ENCODE data around the gene TPSB2.
"Not testable (repeated sequence)": the region's sequence is repeated elsewhere in the genome, so short reads cannot be mapped to it uniquely, and the experiment has no call there.

TPSB2 gene

DNA sequence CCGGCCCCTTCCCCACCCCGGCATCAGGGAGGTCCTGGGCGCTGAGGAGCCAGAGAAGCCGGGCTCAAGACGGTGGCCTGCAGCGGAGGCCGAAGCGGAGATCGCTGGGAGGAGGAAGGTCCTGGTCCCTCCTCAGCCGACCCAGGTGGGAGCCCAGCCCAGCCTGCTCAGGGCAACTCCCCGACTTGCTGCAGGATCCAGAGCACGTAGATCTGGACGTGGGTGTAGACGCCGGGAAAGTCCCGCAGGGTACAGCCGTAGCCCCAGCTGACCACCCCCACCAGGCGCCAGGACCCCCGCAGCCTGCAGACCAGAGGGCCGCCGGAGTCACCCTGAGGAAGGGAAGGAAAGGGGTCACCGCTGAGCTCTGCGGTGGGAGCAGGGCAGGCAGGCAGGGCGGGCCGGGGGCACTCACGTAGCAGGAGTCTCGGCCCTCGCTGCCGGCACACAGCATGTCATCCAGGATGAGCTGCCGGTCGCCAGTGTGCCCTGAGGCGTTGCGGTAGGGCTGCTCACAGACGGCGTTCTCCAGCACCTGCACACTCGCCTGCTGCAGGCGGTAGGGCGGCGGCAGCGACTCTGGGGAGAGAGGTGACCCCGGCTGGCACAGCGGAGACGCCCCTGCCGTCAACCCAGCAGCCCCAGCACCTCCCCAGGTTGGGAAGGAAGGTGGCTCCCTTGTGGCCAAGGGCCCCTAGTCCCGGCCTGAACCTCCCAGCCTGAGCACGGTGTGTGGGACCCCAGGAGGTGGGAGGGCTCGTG is 31.3 kb upstream of the TPSB2 start:
- no peak for DNase-seq (ENCODE audit: low read depth)

DNA sequence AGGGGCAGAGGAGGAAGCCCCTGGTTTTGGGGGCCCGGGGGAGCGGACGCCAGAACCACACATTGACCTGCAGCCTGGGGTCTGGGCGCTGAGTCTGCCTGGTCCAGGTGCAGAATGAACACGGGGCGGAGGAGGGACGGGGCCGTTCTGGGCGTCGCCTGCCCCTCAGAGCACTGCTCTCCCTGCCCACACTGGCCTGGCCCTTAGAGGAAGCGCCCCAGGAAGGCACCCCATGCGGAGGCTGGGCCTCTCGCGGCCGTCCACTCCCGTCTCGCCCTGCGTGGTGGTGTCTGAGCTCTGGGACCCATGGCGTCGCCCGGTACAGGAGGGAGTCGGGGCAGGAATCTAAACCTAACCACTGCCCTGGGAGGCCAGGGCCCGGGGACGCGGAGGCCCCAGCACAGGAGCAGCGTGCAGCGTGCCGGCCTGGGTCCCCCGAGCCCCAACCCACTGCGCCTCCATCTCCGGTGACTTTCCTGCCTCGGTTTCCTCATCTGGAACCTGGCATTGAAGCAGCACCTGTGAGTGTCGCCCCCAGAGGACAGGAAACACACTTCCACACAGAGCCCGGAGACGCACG is 30.2 kb upstream of the TPSB2 start:
- no peak for DNase-seq (ENCODE audit: low read depth)

DNA sequence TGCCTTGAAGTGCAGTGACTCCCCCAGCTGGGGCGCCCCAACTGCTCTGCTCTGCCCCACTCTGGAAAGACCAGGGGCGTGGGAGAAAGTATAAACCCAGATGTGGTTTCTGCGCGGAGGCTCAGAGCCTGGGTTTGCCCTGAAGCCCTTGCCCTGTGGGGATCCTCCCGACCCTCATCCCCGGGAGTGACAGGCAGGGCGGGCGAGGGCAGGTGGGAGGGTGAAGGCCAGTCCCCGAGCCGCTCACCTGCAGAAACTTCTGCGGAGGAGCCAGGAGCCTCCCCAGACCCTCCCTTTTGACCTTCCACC is 29.7 kb upstream of the TPSB2 start:
- DNase-seq (ENCODE audit: low read depth), result no peak

DNA sequence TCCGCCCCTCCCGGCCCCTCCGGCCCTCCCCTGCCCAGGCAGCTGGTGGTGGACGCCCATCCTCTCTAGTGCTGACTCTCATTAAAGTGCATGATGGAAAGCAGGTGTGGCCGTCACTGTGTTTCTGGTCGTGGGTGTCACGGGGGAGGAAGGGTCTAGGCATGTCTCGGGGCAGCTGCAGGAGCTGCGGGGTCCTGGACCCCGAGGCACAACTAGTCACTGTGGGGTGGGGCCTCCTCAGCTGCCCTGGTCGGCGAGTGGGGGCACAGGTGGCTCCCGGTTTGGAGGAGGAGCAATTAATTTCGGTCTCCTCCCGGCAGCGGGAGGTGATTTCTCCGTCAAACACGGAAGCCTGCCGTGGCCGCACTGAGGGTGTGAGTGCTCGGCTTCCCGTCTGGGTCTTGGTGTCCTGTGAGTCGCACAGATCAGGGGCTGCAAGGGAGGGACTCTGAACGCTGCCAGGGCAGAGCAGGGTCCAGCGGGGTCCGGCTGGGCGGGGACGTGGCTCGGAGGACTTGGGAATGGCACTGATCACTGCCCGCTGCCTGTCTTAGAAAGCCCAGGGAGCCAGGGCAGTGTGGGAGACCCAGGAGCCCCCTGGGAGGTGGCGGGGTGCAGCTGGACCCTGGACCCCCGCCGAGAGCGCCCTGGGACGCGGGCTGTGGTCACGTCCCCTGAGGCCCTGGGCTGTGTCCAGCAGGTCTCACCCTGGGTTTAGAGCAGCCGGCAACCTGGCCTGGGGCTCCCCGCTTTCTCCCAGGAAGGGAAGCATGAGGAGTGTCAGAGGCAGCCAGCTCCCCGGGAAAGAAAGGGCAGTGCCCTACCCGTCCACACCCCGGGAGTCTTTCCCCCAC is 29.1 kb upstream of the TPSB2 start:
- no peak for DNase-seq (ENCODE audit: low read depth)

DNA sequence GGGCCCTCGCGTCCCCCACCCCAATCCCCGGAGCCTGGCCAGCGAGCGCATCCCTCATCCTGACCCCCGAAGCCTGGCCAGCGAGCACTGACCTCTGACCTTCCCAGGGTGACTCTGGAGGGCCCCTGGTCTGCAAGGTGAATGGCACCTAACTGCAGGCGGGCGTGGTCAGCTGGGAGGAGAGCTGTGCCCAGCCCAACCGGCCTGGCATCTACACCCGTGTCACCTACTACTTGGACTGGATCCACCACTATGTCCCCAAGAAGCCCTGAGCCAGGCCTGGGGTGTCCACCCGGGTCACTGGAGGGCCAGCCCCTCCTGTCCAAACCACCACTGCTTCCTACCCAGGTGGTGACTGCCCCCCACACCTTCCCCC is 28.2 kb upstream of the TPSB2 start:
- DNase-seq (ENCODE audit: low read depth), result no peak

DNA sequence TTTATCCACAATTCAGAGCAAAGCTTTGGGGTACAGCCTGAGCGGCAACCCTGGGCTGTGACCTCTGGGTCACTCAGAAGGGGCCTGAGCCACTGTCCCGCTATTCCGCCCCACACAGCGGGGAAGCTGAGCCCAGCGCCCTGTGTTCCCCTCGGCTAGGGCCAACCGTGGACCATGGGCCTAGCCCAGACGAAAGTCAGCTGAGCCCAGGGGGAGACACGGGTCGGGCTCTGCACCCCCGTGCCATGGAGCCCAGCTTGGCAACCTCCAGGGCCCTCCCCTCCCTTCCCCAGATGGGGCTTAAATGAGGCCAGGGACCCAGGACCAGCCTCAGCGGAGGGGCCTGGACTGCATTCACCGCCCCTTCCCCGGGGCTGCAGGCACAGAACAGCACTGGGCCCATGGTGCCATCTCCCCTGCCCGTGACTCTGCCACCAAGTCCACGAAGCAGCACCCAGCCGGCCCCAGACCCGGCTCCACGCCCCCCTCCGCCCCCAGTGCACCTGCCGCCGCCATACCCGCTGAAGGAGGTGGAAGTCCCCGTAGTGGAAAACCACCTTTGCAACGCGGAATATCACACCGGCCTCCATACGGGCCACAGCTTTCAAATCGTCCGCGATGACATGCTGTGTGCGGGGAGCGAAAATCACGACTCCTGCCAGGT is 27.7 kb upstream of the TPSB2 start:
- DNase-seq (ENCODE audit: low read depth), result no peak

DNA sequence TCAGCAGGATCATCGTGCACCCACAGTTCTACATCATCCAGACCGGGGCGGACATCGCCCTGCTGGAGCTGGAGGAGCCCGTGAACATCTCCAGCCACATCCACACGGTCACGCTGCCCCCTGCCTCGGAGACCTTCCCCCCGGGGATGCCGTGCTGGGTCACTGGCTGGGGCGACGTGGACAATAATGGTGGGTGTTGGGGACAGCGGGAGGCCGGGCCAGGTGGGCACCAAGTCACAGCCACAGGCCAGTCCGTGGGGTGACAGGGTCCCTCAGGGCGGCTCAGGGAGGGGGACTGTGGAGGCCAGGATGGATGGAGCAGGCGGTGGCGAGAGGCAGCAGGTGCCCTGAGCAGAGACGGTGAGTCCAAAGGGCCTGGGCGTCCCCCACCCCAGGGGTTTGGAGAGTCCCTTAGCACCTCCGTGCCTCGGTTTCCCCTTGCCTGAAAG is 26.9 kb upstream of the TPSB2 start:
- no peak for DNase-seq (ENCODE audit: low read depth)

DNA sequence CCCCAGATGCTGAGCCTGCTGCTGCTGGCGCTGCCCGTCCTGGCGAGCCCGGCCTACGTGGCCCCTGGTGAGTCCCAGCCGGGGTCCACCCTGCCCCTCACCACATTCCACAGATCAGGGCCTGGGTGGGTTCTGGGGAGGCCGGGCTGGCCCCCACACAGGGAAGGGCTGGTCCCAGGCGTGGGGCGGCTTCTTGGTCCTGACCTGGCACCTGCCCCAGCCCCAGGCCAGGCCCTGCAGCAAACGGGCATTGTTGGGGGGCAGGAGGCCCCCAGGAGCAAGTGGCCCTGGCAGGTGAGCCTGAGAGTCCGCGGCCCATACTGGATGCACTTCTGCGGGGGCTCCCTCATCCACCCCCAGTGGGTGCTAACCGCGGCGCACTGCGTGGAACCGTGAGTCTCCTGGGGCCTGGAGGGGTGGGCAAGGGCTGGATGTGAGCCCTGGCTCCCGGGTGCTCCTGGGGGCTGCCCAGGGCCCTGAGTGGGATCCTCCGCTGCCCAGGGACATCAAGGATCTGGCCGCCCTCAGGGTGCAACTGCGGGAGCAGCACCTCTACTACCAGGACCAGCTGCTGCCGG is 26.4 kb upstream of the TPSB2 start:
- DNase-seq (ENCODE audit: low read depth), result not testable (repeated sequence)

DNA sequence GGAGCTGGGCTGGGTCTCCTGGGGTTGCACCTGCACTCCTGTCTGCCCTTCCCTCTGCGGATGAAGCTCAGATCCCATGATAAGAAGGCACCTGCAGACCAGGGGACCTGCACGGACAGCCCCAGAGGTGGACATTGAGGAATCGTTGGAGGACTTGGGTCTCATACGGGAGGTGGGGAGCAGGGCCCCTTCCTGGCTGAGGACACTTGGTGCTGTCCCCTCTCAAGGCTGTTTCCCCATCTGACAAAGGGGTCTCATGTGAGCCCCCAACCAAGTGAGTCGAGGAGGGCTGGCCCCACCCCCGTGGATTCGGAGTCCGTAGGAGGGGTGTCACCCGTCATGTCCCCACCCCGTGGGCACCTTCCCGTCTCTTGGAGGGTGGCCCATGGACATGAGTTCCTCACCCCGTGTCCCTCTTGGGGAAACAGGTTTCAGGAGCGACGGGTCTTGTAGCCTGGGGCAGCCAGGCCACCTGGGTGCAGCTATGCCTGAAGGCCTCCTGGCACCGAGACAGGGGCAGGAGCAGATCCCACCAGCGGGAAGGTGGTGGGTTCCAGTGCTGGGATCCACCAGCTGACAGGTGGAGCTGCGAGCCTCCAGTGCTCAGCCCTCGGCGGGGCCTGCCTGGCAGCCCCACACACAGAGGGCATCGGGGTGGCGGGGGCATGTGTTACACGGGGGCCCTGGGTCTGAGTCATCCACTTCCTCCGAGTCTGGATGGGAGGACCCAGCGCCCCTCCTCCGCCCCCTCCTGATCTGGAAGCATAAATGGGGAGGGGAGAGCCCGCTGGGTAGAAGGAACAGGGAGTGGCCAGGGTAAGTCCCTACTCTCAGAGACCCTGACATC is 25.5 kb upstream of the TPSB2 start, which contains the start of gene TPSD1:
Gene TPSD1, plus strand, starts transcription at position 794 of the 847 bp plus-strand sequence. CDS start 212 bp downstream, outside the sequence.
- DNase-seq (ENCODE audit: low read depth), result not testable (repeated sequence)

DNA sequence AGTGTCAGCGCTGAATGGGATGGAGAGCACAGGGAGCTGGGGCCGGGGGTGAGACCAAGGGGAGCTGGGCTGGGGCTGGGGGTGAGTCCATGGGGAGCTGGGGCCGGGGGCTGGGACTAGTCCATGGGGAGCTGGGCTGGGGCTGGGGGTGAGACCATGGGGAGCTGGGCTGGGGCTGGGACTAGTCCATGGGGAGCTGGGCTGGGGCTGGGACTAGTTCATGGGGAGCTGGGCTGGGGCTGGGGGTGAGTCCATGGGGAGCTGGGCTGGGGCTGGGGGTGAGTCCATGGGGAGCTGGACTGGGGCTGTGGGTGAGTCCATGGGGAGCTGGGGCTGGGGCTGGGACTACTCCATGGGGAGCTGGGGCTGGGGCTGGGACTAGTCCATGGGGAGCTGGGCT is 24.8 kb upstream of the TPSB2 start:
- not testable (repeated sequence) for DNase-seq (ENCODE audit: low read depth)

DNA sequence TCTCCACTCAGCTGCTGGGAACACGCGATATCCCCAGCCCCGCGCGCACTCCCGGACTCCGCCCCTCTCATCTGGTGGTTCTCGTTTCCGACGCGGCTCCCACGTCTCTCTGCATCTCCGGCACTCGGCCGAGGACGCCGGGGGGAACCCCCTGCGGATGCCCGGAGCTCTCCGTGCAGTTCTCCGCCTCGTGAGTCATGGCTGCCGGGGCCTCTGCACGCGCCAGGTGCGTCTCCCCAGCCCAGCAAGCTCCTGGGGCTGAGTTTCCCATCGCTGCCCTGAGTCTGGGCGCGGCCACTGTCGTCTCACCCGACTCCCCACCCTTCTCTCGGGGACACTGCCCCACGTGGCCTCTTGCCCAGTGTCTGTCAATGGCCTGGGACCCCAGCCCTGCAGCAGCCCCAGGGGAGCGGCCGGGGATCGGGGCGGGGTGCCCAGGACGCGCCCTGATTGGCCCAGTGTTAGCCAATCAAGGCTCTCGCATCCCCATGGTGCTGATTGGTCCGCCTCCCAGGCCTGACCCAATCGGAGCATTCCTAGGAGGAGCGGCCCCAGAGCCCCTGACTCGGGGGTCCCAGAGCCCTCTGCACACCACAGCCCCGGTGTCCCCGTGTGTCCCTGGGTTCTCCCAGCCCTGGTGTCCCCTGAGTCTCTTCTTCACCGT is 23.8 kb upstream of the TPSB2 start:
- DNase-seq (ENCODE audit: low read depth), result not testable (repeated sequence)

DNA sequence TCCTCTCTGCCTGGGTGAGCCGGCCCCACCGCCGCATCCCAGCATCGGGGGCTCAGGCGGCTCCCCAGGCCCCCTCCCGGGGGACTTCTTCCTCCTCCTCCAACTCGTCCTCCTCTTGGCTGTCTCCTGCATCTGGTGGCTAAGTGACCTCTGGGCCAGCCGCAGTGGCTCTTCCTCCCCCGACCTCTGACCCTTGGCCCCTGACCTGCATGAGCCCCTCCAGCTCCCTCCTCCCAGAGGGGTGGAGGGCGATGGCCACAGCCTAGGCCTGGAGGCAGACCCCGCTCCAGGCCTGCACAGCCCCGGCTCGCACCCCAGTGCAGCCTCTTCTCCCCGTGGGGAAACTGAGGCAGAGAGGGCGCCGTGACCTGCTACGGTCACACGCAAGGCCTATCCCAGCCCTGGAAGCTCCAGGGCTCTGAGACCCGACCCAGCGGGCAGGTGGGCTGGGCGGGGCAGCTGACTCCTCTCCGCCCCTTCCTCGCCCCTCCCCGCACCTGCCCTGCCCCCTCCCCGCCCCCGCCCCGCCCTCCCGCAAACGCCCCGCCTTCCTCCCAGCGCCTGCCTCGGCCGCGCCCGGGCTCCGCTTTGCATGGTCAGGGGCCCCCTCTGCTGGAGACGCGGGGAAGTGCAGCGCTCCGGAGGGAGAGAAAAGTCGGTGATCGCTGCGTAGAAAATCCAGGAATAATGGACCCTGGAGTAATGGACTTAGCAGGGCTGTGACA is 19.2 kb upstream of the TPSB2 start:
- DNase-seq (ENCODE audit: low read depth), result not testable (repeated sequence)

DNA sequence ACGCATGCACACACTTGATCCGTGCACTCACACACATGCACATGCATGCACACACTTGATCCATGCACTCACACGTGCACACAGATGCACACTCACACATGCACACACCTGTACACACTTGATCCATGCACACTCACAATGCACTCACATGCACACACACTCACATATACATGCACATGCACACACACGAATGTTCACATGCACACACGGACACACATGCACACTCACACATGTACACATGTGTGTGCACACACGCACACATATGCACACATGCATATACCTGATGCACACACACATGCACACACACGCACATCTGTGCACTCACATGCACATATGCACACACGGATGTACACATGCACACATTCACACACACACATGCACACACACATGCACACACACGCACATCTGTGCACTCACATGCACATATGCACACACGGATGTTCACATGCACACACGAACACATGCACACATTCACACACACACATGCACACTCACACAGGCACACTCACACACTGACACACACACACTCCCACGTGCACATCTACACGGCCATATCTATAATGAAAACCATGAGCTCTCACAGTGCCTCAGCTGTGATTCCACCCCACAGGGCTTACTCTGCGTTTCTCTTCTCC is 18.0 kb upstream of the TPSB2 start:
- not testable (repeated sequence) for DNase-seq (ENCODE audit: low read depth)

DNA sequence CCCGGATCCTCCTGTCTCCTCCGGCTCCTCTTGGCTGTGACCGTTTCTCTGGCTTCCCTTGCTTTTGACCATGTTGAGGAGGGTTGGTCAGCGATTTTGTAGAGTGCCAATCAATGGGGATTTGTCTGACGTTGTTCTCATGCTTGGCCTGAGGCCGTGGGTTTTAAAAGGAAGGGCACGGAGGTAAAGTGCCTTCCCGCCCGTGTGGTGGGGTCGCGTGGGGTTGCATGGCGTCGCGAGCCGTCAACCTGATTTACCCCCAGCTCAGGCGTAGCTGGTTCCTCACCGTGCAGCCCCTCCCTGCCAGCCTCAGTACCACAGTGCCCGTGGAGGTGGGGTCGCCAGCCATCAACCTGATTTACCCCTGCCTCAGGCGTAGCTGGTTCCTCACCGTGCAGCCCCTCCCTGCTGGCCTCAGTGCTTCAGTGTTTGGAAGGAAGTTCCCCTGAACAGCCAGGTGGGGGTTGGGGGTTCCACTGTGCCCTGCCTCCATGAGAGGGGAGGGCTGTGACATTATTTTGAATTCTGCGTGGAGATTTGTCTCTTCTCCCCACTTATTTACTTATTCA is 15.6 kb upstream of the TPSB2 start:
- DNase-seq (ENCODE audit: low read depth), result no peak

DNA sequence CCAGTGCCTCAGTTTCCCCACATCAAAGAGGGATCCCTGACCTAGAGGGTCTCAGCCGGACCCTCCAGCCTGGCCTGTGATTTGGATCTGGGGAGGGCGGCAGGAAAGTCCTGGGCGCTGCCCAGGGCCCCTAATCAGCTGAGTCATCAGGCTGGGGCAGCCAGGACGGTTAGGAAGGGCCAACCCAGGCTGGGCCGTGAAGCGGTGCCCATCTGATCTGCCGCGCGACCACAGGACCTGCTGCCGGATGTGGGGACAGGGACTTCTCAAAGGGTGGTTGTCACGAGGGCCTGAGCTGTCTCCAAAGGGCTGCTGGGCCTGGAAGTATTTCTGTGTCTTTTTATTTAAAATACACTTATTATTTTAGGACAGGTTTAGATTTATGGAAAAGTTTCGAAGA is 14.9 kb upstream of the TPSB2 start:
- DNase-seq (ENCODE audit: low read depth), result no peak

DNA sequence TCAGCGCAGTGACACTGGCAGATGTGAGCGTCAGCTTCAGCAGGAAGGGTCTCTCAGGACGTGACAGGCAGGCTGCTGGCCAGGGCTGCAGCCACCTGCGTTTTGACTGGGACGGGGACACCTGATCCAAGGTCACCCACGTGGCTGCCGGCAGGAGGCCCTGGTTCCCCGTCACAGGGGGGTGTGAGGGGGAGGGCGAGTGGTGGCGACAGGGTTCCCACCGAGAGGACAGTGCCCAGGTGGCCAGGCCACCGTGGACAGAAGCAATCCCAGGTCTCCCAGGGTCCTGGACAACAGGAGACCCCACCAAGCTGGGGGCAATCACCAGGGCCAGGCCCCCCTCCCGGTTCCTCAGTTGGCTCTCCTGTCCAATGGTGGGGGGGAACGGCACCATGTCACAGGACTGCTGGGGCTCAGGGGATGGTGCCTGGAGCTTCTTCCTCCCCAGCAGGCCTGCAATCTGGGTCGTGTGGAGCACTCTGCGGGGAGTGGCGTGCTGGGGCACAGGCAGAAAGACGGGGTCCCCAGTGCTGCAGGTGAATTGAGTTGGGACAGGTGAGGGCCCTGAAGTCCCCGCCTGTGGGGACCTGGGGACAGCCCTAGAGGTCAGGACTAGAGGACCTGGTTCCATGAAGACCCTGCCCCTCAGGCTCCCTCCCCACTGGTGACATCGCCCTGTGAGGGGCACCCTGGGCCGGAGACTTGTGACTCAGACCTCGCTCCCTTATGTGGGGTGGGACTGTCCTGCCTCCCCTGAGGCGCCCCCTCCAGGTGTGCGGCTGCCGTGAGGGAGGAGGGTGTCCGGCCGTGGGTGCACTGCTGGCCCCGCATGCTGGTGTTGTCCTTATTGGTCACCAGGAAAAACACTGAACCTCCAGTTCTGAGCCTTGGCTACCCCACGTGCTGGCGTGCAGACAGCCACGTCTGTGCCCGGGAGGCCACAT is 14.2 kb upstream of the TPSB2 start:
- DNase-seq (ENCODE audit: low read depth), result not testable (repeated sequence)

DNA sequence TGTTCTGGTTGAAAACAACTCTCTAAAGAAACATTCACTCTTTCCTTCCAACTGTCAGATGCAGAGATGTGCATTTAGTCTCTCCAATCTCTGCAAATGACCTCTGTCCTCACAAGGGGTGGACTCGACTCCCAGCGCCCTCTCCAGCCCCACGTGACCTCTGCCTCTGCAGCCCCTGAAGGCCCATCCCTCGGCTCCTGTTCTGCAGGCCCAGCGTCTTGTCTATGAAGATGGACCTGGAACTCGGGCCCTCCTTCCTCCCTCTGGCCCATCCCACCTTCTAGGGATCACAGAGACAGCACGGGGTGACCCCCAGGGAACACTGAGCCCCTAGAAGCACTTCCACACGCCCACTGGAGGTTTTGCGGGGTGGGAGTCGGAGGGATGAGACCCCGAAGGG is 13.4 kb upstream of the TPSB2 start:
- DNase-seq (ENCODE audit: low read depth), result not testable (repeated sequence)

DNA sequence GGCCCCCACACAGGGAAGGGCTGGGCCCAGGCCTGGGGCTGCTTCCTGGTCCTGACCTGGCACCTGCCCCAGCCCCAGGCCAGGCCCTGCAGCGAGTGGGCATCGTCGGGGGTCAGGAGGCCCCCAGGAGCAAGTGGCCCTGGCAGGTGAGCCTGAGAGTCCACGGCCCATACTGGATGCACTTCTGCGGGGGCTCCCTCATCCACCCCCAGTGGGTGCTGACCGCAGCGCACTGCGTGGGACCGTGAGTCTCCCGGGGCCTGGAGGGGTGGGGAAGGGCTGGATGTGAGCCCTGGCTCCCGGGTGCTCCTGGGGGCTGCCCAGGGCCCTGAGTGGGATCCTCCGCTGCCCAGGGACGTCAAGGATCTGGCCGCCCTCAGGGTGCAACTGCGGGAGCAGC is 11.1 kb upstream of the TPSB2 start:
- DNase-seq (ENCODE audit: low read depth), result not testable (repeated sequence)
